ENCODE measurements around the gene IGLL5. TPM values are rescaled to one million over a fixed set of nuclear protein-coding genes. Genes with fewer than 3 reads are reported as not detected.
A peak's percentile ranks its signal among the peaks of the same experiment; 100 is the strongest.

Gene IGLL5
- total RNA-seq, 1 donor from 2014 or later, result not detected

- no peak for DNase-seq (ENCODE audit: low read depth)
Observed at GRCh38 chr22:22936915-22937656, 49.5 kb downstream of the IGLL5 start.

GRCh38 chr22:22937894-22938480 is 50.4 kb downstream of the IGLL5 start:
- no peak for DNase-seq (ENCODE audit: low read depth)

GRCh38 chr22:22938672-22939587 is 51.3 kb downstream of the IGLL5 start:
- no peak for DNase-seq (ENCODE audit: low read depth)

- no peak for DNase-seq (ENCODE audit: low read depth)
Observed at GRCh38 chr22:22939588-22940368, 52.2 kb downstream of the IGLL5 start.

GRCh38 chr22:22940961-22941605 is 53.5 kb downstream of the IGLL5 start:
- DNase-seq (ENCODE audit: low read depth), result no peak

- DNase-seq (ENCODE audit: low read depth), result no peak
Observed at GRCh38 chr22:22941831-22942510, 54.4 kb downstream of the IGLL5 start.

GRCh38 chr22:22942511-22943329 is 55.1 kb downstream of the IGLL5 start:
- DNase-seq (ENCODE audit: low read depth), result peak; percentile 46

- no peak for DNase-seq (ENCODE audit: low read depth)
Observed at GRCh38 chr22:22943521-22944267, 56.1 kb downstream of the IGLL5 start.

- no peak for DNase-seq (ENCODE audit: low read depth)
Observed at GRCh38 chr22:22944268-22944985, 56.8 kb downstream of the IGLL5 start.

- no peak for DNase-seq (ENCODE audit: low read depth)
Observed at GRCh38 chr22:22945195-22945594, 57.6 kb downstream of the IGLL5 start.

Small RNA genes within 50 kb of the gene (microRNA-seq; reads per million reads assigned to microRNA genes)
- gene MIR5571, result not detected

Other genes starting within 250 kb of the IGLL5 start
- gene GGTLC2, start 243.2 kb upstream of the IGLL5 start, total RNA-seq, result not detected in 2 replicates
- gene GNAZ, start 182.7 kb downstream of the IGLL5 start, total RNA-seq, result 9.1 and 11.2 TPM in 2 replicates